Measurements from ENCODE around the gene UNC79. TPM values are rescaled to one million over a fixed set of nuclear protein-coding genes. Genes with fewer than 3 reads are reported as not detected.

UNC79 gene
- total RNA-seq, 1 donor = not detected

DNA sequence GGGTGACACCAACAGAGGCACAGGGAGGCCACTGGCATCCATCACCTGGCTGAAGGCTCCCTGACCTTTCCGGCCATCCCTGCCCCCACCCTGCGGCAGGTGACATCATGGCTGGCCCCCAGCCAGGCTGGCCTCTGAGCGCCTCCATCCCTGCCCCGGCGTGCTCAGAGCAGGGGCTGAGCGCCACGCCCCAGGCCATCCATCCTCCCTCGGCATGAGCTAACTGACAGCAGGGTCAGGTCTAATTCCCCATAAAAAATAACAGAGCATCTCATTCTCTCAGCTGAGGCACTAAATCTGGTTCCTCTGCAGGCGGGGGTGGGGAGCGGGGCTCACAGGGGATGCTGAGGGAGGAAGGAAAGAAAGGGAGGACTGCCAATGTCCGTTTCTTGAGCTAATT lies 306.9 kb downstream of the UNC79 start:
- Histone ChIP-seq H3K27me3 (ENCODE audit: insufficient read depth, low read length) (no peaks in the 10 kb centered on the region), H3K4me1 (ENCODE audit: insufficient read depth, low read length) (no peaks in the 10 kb centered on the region), H3K4me3 (ENCODE audit: low read length) (no peak overlapping the region), H3K9me3 (ENCODE audit: low read depth, low read length) (no peaks in the 10 kb centered on the region)

GRCh38 chr14:93741556-93742230 lies 311.0 kb downstream of the UNC79 start:
- Histone ChIP-seq H3K4me3 (ENCODE audit: low read length) (no peak overlapping the region), H3K27me3 (ENCODE audit: insufficient read depth, low read length) (no peaks in the 10 kb centered on the region), H3K9me3 (ENCODE audit: low read depth, low read length) (no peaks in the 10 kb centered on the region), H3K4me1 (ENCODE audit: insufficient read depth, low read length) (no peaks in the 10 kb centered on the region)

- no peak overlapping the region for H3K4me3 ChIP-seq (ENCODE audit: low read length)
- H3K27me3 ChIP-seq (ENCODE audit: insufficient read depth, low read length) = no peaks in the 10 kb centered on the region
- no peaks in the 10 kb centered on the region for H3K9me3 ChIP-seq (ENCODE audit: low read depth, low read length)
- no peaks in the 10 kb centered on the region for H3K4me1 ChIP-seq (ENCODE audit: insufficient read depth, low read length)
Observed at GRCh38 chr14:93742761-93743160, 312.0 kb downstream of the UNC79 start.

GRCh38 chr14:93743270-93744060 lies 312.7 kb downstream of the UNC79 start:
- Histone ChIP-seq H3K4me3 (ENCODE audit: low read length) (no peak overlapping the region), H3K27me3 (ENCODE audit: insufficient read depth, low read length) (no peaks in the 10 kb centered on the region), H3K9me3 (ENCODE audit: low read depth, low read length) (no peaks in the 10 kb centered on the region), H3K4me1 (ENCODE audit: insufficient read depth, low read length) (no peaks in the 10 kb centered on the region)

DNA sequence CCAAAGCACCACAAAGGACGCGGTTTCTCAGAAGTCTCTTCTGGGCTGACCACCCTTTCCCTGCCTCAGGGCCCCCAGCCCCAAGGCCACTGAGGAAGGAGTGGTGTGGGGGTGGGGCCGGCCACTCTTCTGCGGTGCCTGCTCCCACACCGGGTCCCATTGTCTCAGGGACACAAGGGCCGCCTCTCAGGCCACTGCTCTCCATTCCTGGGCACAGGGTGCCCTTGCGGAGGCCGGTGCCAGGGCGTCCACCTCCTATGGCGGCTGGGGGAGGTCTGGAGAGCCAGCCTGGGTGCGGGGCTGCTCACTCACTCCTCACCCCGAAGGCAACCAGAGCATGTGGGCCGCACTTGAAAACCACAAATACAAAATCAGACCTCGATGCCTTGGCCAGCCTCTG lies 313.4 kb downstream of the UNC79 start:
- H3K4me3 ChIP-seq (ENCODE audit: low read length) = no peak overlapping the region
- no peaks in the 10 kb centered on the region for H3K4me1 ChIP-seq (ENCODE audit: insufficient read depth, low read length)
- no peaks in the 10 kb centered on the region for H3K9me3 ChIP-seq (ENCODE audit: low read depth, low read length)
- H3K27me3 ChIP-seq (ENCODE audit: insufficient read depth, low read length) = no peaks in the 10 kb centered on the region

DNA sequence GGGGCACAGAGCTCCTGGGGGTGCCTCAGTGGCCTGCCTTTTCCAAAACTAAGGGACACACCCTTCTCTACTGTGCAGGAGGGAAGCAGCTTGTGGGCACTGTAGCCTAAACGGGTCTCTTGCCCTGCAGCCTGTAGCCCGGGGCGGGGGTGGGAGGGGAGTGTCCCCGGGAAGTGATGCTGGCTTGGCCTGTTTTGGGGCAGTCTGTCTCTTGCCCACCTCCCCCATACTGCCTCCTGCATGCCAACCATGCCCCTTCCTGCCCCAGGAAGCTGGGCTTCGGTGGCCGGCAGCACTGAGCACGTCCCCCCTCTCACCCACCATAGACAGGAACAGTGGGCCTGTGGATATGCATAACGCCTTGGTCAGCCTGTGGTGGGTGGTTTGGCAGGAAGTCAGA lies 314.1 kb downstream of the UNC79 start:
- Histone ChIP-seq H3K9me3 (ENCODE audit: low read depth, low read length) (no peaks in the 10 kb centered on the region), H3K27me3 (ENCODE audit: insufficient read depth, low read length) (no peaks in the 10 kb centered on the region), H3K4me1 (ENCODE audit: insufficient read depth, low read length) (no peaks in the 10 kb centered on the region), H3K4me3 (ENCODE audit: low read length) (no peak overlapping the region)

- no peak overlapping the region for H3K4me3 ChIP-seq (ENCODE audit: low read length)
- H3K4me1 ChIP-seq (ENCODE audit: insufficient read depth, low read length) = no peaks in the 10 kb centered on the region
- no peaks in the 10 kb centered on the region for H3K27me3 ChIP-seq (ENCODE audit: insufficient read depth, low read length)
- H3K9me3 ChIP-seq (ENCODE audit: low read depth, low read length) = no peaks in the 10 kb centered on the region
Observed at GRCh38 chr14:93745603-93746273, 315.0 kb downstream of the UNC79 start.

- Histone ChIP-seq H3K4me1 (ENCODE audit: insufficient read depth, low read length) (no peaks in the 10 kb centered on the region), H3K4me3 (ENCODE audit: low read length) (no peak overlapping the region), H3K27me3 (ENCODE audit: insufficient read depth, low read length) (no peaks in the 10 kb centered on the region), H3K9me3 (ENCODE audit: low read depth, low read length) (no peaks in the 10 kb centered on the region)
Observed at GRCh38 chr14:93747102-93747501, 316.4 kb downstream of the UNC79 start.

DNA sequence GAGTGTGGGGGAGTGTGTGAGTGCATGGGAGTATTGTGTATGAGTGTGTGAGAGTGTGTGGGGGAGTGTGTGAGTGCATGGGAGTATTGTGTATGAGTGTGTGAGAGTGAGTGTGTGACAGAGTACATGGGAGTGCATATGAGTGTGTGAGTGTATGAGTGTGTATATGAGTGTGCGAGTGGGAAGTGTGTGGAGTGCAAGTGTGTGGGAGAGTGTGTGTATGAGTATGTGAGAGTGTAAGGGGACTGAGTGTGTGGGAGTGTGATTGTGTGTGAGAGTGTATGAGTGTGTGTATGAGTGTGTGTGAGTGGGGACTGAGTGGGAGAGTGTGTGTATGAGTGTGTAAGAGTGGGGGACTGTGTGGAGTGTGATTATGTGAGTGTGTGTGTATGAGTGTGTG lies 316.8 kb downstream of the UNC79 start:
- no peaks in the 10 kb centered on the region for H3K27me3 ChIP-seq (ENCODE audit: insufficient read depth, low read length)
- H3K9me3 ChIP-seq (ENCODE audit: low read depth, low read length) = no peaks in the 10 kb centered on the region
- no peak overlapping the region for H3K4me3 ChIP-seq (ENCODE audit: low read length)
- no peaks in the 10 kb centered on the region for H3K4me1 ChIP-seq (ENCODE audit: insufficient read depth, low read length)

- H3K27me3 ChIP-seq (ENCODE audit: insufficient read depth, low read length) = no peaks in the 10 kb centered on the region
- no peak overlapping the region for H3K4me3 ChIP-seq (ENCODE audit: low read length)
- H3K4me1 ChIP-seq (ENCODE audit: insufficient read depth, low read length) = no peaks in the 10 kb centered on the region
- no peaks in the 10 kb centered on the region for H3K9me3 ChIP-seq (ENCODE audit: low read depth, low read length)
Observed at GRCh38 chr14:93748208-93749075, 317.7 kb downstream of the UNC79 start.

DNA sequence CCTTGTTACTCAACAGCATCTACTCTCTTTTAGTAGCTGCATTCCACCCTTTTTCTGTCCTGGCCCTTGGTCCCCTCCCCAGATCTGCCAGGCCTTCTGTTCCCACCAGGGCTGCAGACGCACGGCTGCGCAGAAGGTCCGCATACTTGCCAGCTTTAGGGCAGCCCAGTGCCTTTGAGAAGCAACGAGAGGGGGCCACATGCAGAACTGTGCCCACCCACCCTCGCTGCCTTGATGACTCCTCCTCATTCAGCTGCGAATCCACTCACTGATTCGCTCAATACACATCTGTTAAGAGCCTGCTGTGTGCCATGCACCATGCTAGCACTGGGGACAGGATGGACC lies 318.3 kb downstream of the UNC79 start:
- no peak overlapping the region for H3K4me3 ChIP-seq (ENCODE audit: low read length)
- H3K4me1 ChIP-seq (ENCODE audit: insufficient read depth, low read length) = no peaks in the 10 kb centered on the region
- no peaks in the 10 kb centered on the region for H3K9me3 ChIP-seq (ENCODE audit: low read depth, low read length)
- H3K27me3 ChIP-seq (ENCODE audit: insufficient read depth, low read length) = no peaks in the 10 kb centered on the region

- H3K9me3 ChIP-seq (ENCODE audit: low read depth, low read length) = no peaks in the 10 kb centered on the region
- H3K27me3 ChIP-seq (ENCODE audit: insufficient read depth, low read length) = no peaks in the 10 kb centered on the region
- H3K4me3 ChIP-seq (ENCODE audit: low read length) = no peak overlapping the region
- no peaks in the 10 kb centered on the region for H3K4me1 ChIP-seq (ENCODE audit: insufficient read depth, low read length)
Observed at GRCh38 chr14:93751946-93752655, 321.4 kb downstream of the UNC79 start.

GRCh38 chr14:93752980-93753561 lies 322.3 kb downstream of the UNC79 start:
- no peaks in the 10 kb centered on the region for H3K27me3 ChIP-seq (ENCODE audit: insufficient read depth, low read length)
- no peaks in the 10 kb centered on the region for H3K9me3 ChIP-seq (ENCODE audit: low read depth, low read length)
- H3K4me3 ChIP-seq (ENCODE audit: low read length) = no peak overlapping the region
- no peaks in the 10 kb centered on the region for H3K4me1 ChIP-seq (ENCODE audit: insufficient read depth, low read length)

GRCh38 chr14:93753647-93754046 lies 322.9 kb downstream of the UNC79 start:
- Histone ChIP-seq H3K27me3 (ENCODE audit: insufficient read depth, low read length) (no peaks in the 10 kb centered on the region), H3K4me1 (ENCODE audit: insufficient read depth, low read length) (no peaks in the 10 kb centered on the region), H3K4me3 (ENCODE audit: low read length) (no peak overlapping the region), H3K9me3 (ENCODE audit: low read depth, low read length) (no peaks in the 10 kb centered on the region)

Data from mononuclear cell (primary cell).